ENCODE data around the gene RRAGC.
"Not testable (repeated sequence)": the region's sequence is repeated elsewhere in the genome, so short reads cannot be mapped to it uniquely, and the experiment has no call there.

The RRAGC gene

GRCh38 chr1:38846210-38846609, 13.4 kb downstream of the RRAGC start:
- Histone ChIP-seq H3K36me3 (ENCODE audit: insufficient read depth, low read length) (peaks cover 43% of the 10 kb centered on the region), H3K9ac (ENCODE audit: low read length) (no peak overlapping the region), H3K4me3 (ENCODE audit: low read depth in 1 of 2, low read length in 2 of 2) (no peak overlapping the region), H3K27ac (ENCODE audit: low read depth, low read length) (no peak overlapping the region), H3K9me3 (ENCODE audit: low read length) (no peaks in the 10 kb centered on the region), H3K4me1 (ENCODE audit: insufficient read depth, low read length) (no peaks in the 10 kb centered on the region), H3K27me3 (ENCODE audit: control insufficient read depth in 1 of 2, insufficient read depth in 2 of 2, low read length in 2 of 2) (no peaks in the 10 kb centered on the region)

DNA sequence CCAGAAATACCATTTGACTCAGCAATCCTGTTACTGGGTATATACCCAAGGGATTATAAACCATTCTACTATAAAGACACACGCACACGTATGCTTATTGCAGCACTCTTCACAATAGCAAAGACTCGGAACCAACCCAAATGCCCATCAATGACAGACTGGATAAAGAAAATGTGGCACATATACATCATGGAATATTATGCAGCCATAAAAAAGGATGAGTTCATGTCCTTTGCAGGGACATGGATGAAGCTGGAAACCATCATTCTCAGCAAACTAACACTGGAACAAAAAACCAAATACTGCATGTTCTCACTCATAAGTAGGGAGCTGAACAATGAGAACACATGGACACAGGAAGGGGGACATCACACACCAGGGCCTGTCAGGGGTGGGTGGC, 14.5 kb downstream of the RRAGC start:
- H3K36me3 ChIP-seq (ENCODE audit: insufficient read depth, low read length), result peaks cover 46% of the 10 kb centered on the region

GRCh38 chr1:38840281-38840680, 19.3 kb downstream of the RRAGC start:
- no peaks in the 10 kb centered on the region for H3K4me1 ChIP-seq (ENCODE audit: insufficient read depth, low read length)
- H3K4me3 ChIP-seq (ENCODE audit: low read depth in 1 of 2, low read length in 2 of 2), result no peak overlapping the region
- no peaks in the 10 kb centered on the region for H3K9me3 ChIP-seq (ENCODE audit: low read length)
- H3K36me3 ChIP-seq (ENCODE audit: insufficient read depth, low read length), result peaks cover 33% of the 10 kb centered on the region
- no peak overlapping the region for H3K27ac ChIP-seq (ENCODE audit: low read depth, low read length)
- no peaks in the 10 kb centered on the region for H3K27me3 ChIP-seq (ENCODE audit: control insufficient read depth in 1 of 2, insufficient read depth in 2 of 2, low read length in 2 of 2)
- H3K9ac ChIP-seq (ENCODE audit: low read length), result no peak overlapping the region

More for the DNA sequence above, 14.5 kb downstream of the RRAGC start:
- not testable (repeated sequence) for H3K27ac ChIP-seq (ENCODE audit: low read depth, low read length); H3K9me3 ChIP-seq (ENCODE audit: low read length); H3K9ac ChIP-seq (ENCODE audit: low read length); H3K4me3 ChIP-seq (ENCODE audit: low read depth in 1 of 2, low read length in 2 of 2); H3K4me1 ChIP-seq (ENCODE audit: insufficient read depth, low read length); H3K27me3 ChIP-seq (ENCODE audit: control insufficient read depth in 1 of 2, insufficient read depth in 2 of 2, low read length in 2 of 2)

- Histone ChIP-seq H3K27me3 (ENCODE audit: control insufficient read depth in 1 of 2, insufficient read depth in 2 of 2, low read length in 2 of 2) (no peaks in the 10 kb centered on the region), H3K27ac (ENCODE audit: low read depth, low read length) (no peak overlapping the region), H3K9me3 (ENCODE audit: low read length) (no peaks in the 10 kb centered on the region), H3K36me3 (ENCODE audit: insufficient read depth, low read length) (peaks cover 29% of the 10 kb centered on the region), H3K9ac (ENCODE audit: low read length) (no peak overlapping the region), H3K4me3 (ENCODE audit: low read depth in 1 of 2, low read length in 2 of 2) (no peak overlapping the region), H3K4me1 (ENCODE audit: insufficient read depth, low read length) (no peaks in the 10 kb centered on the region)
These were observed 20.2 kb downstream of the RRAGC start for GRCh38 chr1:38839363-38839762.

GRCh38 chr1:38836316-38836715, 23.3 kb downstream of the RRAGC start:
- H3K36me3 ChIP-seq (ENCODE audit: insufficient read depth, low read length), result peaks cover 22% of the 10 kb centered on the region
- not testable (repeated sequence) for H3K27me3 ChIP-seq (ENCODE audit: control insufficient read depth in 1 of 2, insufficient read depth in 2 of 2, low read length in 2 of 2); H3K4me3 ChIP-seq (ENCODE audit: low read depth in 1 of 2, low read length in 2 of 2); H3K27ac ChIP-seq (ENCODE audit: low read depth, low read length); H3K4me1 ChIP-seq (ENCODE audit: insufficient read depth, low read length); H3K9me3 ChIP-seq (ENCODE audit: low read length); H3K9ac ChIP-seq (ENCODE audit: low read length)

- Histone ChIP-seq H3K9me3 (ENCODE audit: low read length) (no peaks in the 10 kb centered on the region), H3K27ac (ENCODE audit: low read depth, low read length) (no peak overlapping the region), H3K9ac (ENCODE audit: low read length) (no peak overlapping the region), H3K4me3 (ENCODE audit: low read depth in 1 of 2, low read length in 2 of 2) (no peak overlapping the region), H3K27me3 (ENCODE audit: control insufficient read depth in 1 of 2, insufficient read depth in 2 of 2, low read length in 2 of 2) (no peaks in the 10 kb centered on the region), H3K36me3 (ENCODE audit: insufficient read depth, low read length) (peaks cover 17% of the 10 kb centered on the region), H3K4me1 (ENCODE audit: insufficient read depth, low read length) (no peaks in the 10 kb centered on the region)
These were observed 24.4 kb downstream of the RRAGC start for GRCh38 chr1:38834937-38835827.

DNA sequence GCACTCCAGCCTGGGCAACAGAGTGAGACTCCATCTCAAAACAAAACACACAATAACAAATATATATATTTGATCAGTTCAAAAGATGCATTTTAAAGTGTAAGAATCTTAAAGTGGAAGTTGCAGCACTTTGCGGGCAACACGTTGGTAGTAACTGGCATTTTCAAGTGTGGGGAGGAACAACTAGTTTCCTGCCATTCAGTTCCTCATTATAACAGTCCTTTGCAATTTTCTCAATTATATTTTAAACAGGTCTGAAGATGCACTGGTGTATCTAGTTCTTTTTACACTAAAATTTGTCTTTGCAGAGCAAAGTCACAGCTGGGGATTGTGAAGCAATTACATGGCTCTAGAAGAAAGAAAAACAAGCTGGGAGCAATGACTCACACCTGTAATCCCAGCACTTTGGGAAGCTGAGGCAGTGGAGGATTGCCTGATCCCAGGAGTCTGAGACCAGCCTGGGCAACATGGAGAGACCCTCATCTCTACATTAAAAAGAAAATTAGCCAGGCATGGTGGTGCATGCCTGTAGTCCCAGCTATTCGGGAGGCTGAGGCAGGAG, 25.3 kb downstream of the RRAGC start:
- Histone ChIP-seq H3K4me3 (ENCODE audit: low read depth in 1 of 2, low read length in 2 of 2) (no peak overlapping the region), H3K27me3 (ENCODE audit: control insufficient read depth in 1 of 2, insufficient read depth in 2 of 2, low read length in 2 of 2) (no peaks in the 10 kb centered on the region), H3K9ac (ENCODE audit: low read length) (no peak overlapping the region), H3K9me3 (ENCODE audit: low read length) (no peaks in the 10 kb centered on the region), H3K36me3 (ENCODE audit: insufficient read depth, low read length) (peaks cover 15% of the 10 kb centered on the region), H3K27ac (ENCODE audit: low read depth, low read length) (no peak overlapping the region), H3K4me1 (ENCODE audit: insufficient read depth, low read length) (peaks cover 4% of the 10 kb centered on the region)

DNA sequence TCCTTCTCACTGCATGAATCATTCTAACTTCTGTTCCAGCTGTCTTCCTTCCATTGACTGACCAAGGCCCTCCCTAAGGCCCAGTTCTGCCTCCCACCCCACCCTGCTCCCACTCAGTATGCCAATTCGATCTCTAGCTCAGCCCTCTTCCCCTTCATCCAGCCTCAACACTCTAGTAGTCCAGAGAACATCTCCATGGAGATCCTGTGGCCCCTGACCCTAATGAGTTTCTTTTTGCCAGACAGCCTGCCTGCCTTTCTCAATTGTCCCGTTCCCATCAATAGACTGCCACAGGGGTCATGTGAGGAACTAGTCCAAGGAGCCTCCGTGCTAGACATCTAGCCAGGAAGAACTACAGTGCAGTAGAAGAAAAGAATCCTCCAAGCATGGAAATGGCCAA, 26.4 kb downstream of the RRAGC start:
- Histone ChIP-seq H3K27me3 (ENCODE audit: control insufficient read depth in 1 of 2, insufficient read depth in 2 of 2, low read length in 2 of 2) (no peaks in the 10 kb centered on the region), H3K27ac (ENCODE audit: low read depth, low read length) (no peak overlapping the region), H3K36me3 (ENCODE audit: insufficient read depth, low read length) (peaks cover 4% of the 10 kb centered on the region), H3K4me1 (ENCODE audit: insufficient read depth, low read length) (peaks cover 8% of the 10 kb centered on the region), H3K4me3 (ENCODE audit: low read depth in 1 of 2, low read length in 2 of 2) (no peak overlapping the region), H3K9ac (ENCODE audit: low read length) (no peak overlapping the region), H3K9me3 (ENCODE audit: low read length) (no peaks in the 10 kb centered on the region)

DNA sequence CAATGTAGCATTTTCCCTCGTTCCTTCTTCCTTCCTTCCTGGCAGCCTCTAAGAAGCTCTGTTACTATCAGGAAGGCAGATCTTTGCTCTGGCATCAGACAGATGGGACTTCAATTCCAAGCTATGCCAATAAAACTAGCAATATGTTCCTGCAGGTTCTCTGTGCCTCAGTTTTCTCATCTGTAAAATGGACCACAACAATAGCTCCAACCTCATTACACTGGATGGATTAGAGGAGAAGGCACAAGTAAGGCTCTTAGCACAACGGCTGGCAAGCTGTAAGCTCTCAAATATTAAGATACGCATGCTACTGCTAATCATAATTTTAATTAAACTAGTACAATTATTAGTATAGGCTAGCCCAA, 27.2 kb downstream of the RRAGC start:
- H3K4me3 ChIP-seq (ENCODE audit: low read depth in 1 of 2, low read length in 2 of 2), result no peak overlapping the region
- no peaks in the 10 kb centered on the region for H3K27me3 ChIP-seq (ENCODE audit: control insufficient read depth in 1 of 2, insufficient read depth in 2 of 2, low read length in 2 of 2)
- H3K4me1 ChIP-seq (ENCODE audit: insufficient read depth, low read length), result peaks cover 8% of the 10 kb centered on the region
- no peaks in the 10 kb centered on the region for H3K36me3 ChIP-seq (ENCODE audit: insufficient read depth, low read length)
- no peak overlapping the region for H3K27ac ChIP-seq (ENCODE audit: low read depth, low read length)
- H3K9ac ChIP-seq (ENCODE audit: low read length), result no peak overlapping the region
- no peaks in the 10 kb centered on the region for H3K9me3 ChIP-seq (ENCODE audit: low read length)

- Histone ChIP-seq H3K4me1 (ENCODE audit: insufficient read depth, low read length) (peaks cover 8% of the 10 kb centered on the region), H3K9me3 (ENCODE audit: low read length) (no peaks in the 10 kb centered on the region), H3K36me3 (ENCODE audit: insufficient read depth, low read length) (no peaks in the 10 kb centered on the region), H3K27ac (ENCODE audit: low read depth, low read length) (no peak overlapping the region), H3K4me3 (ENCODE audit: low read depth in 1 of 2, low read length in 2 of 2) (no peak overlapping the region), H3K27me3 (ENCODE audit: control insufficient read depth in 1 of 2, insufficient read depth in 2 of 2, low read length in 2 of 2) (no peaks in the 10 kb centered on the region), H3K9ac (ENCODE audit: low read length) (no peak overlapping the region)
These were observed 27.7 kb downstream of the RRAGC start for GRCh38 chr1:38831731-38832369.

DNA sequence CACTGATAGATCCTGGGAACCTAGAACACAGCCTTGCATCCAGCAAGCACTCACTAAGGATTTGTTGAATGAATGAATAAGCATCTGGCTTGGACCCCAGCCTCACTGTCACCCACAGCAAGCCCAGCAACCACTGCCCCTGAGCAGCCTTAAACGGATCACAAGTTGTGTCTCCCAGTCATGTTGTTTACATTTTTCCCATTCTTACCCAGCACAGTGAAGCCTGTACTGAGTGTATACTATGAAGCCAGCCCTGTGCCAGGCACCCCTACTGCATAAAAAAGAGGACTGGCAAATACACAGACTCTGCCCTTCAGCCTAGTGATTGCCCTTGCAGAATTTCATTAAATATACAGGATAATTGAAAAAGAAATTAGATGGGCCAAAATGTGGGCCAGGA, 30.2 kb downstream of the RRAGC start:
- Histone ChIP-seq H3K9ac (ENCODE audit: low read length) (no peak overlapping the region), H3K4me1 (ENCODE audit: insufficient read depth, low read length) (peaks cover 8% of the 10 kb centered on the region), H3K4me3 (ENCODE audit: low read depth in 1 of 2, low read length in 2 of 2) (no peak overlapping the region), H3K9me3 (ENCODE audit: low read length) (no peaks in the 10 kb centered on the region), H3K27ac (ENCODE audit: low read depth, low read length) (no peak overlapping the region), H3K36me3 (ENCODE audit: insufficient read depth, low read length) (no peaks in the 10 kb centered on the region), H3K27me3 (ENCODE audit: control insufficient read depth in 1 of 2, insufficient read depth in 2 of 2, low read length in 2 of 2) (no peaks in the 10 kb centered on the region)

Measured in muscle layer of colon (tissue), 2 donors.